OCI-LY7 (cell line): Measurements from ENCODE around the gene ZNF772. TPM values are rescaled to one million over a fixed set of nuclear protein-coding genes. Genes with fewer than 3 reads are reported as not detected.

Experiments
- BruUV-seq: library from RNA; stranded (reverse); fragments of 400-500 nt; replicated peaks from 2 replicates; lab custom pipeline; 2021; lab: Mats Ljungman, UMichigan
- CTCF ChIA-PET: fragments of 300-600 bp; sonication (Branson Sonifier 250); formaldehyde crosslinking; loops from one replicate; lab custom pipeline; 2022; ENCODE audit warnings: antibody characterized with exemption; ENCODE audit not compliant: unreplicated experiment; lab: Charles Lee
- POLR2A ChIA-PET: fragments of 300-600 bp; sonication (Branson Sonifier 250); formaldehyde crosslinking; loops from one replicate; lab custom pipeline; 2022; ENCODE audit warnings: antibody characterized with exemption; lab: Charles Lee
- DNase-seq: peaks from one replicate; pipeline ENCODE4 v3.0.0-alpha.2; 2015; ENCODE audit warnings: low spot score
- H2AFZ ChIP-seq: fragments of 200-600 bp; sonication (generic), shearing (Covaris generic); 2 replicates; pipeline ENCODE4 v1.6.1; 2014; ENCODE audit warnings: mild to moderate bottlenecking, antibody characterized with exemption, low read length, moderate library complexity
- H3K27ac ChIP-seq: fragments of 200-600 bp; sonication (generic); 2 replicates; pipeline ENCODE4 v1.5.1; 2014; ENCODE audit warnings: mixed run types, low read depth, mild to moderate bottlenecking, moderate library complexity, low read length, inconsistent platforms; ENCODE audit not compliant: poor library complexity, severe bottlenecking
- H3K36me3 ChIP-seq: fragments of 200-600 bp; sonication (generic); 2 replicates; pipeline ENCODE4 v1.6.1; 2014; ENCODE audit warnings: mild to moderate bottlenecking, antibody characterized with exemption, low read length, moderate library complexity, mixed read lengths; ENCODE audit not compliant: insufficient read depth
- H3K4me1 ChIP-seq: fragments of 200-600 bp; sonication (generic); 2 replicates; pipeline ENCODE4 v1.5.1; 2014; ENCODE audit warnings: mild to moderate bottlenecking, low read length; ENCODE audit not compliant: insufficient read depth, poor library complexity, severe bottlenecking
- H3K4me2 ChIP-seq: fragments of 200-600 bp; sonication (generic); 2 replicates; pipeline ENCODE4 v1.6.1; 2014; ENCODE audit warnings: mild to moderate bottlenecking, low read length
- H3K4me3 ChIP-seq: fragments of 200-600 bp; sonication (generic); 2 replicates; pipeline ENCODE4 v1.5.1; 2014; ENCODE audit warnings: mild to moderate bottlenecking, low read depth, low read length; ENCODE audit not compliant: poor library complexity, severe bottlenecking
- H3K79me2 ChIP-seq: fragments of 200-600 bp; sonication (generic); 2 replicates; pipeline ENCODE4 v1.6.1; 2016; ENCODE audit warnings: low read depth, mild to moderate bottlenecking, low read length, moderate library complexity, mixed read lengths; ENCODE audit not compliant: insufficient read depth
- H3K9me2 ChIP-seq: fragments of 200-600 bp; sonication (generic); 2 replicates; pipeline ENCODE4 v1.6.1; 2016; ENCODE audit warnings: mild to moderate bottlenecking, low read length, mixed read lengths; ENCODE audit not compliant: insufficient read depth
- H3K9me3 ChIP-seq: fragments of 200-600 bp; sonication (generic); 2 replicates; pipeline ENCODE4 v1.6.1; 2014; ENCODE audit warnings: mild to moderate bottlenecking, mixed run types, low read length, mixed read lengths
- H4K20me1 ChIP-seq: fragments of 200-600 bp; sonication (generic); 2 replicates; pipeline ENCODE4 v1.6.1; 2014; ENCODE audit warnings: mild to moderate bottlenecking, antibody characterized with exemption, low read length, moderate library complexity, mixed read lengths; ENCODE audit not compliant: insufficient read depth
- CTCF ChIP-seq: fragments of 200-600 bp; sonication (generic); conservative IDR thresholded peaks from 2 replicates; pipeline ENCODE4 v1.5.1; 2014; ENCODE audit warnings: mild to moderate bottlenecking, antibody characterized with exemption, low read length, moderate library complexity, mixed read lengths
- EZH2phosphoT487 ChIP-seq: fragments of 200-600 bp; sonication (generic); IDR thresholded peaks from 2 replicates; pipeline ENCODE4 v1.6.1; 2018; ENCODE audit warnings: low read depth, borderline replicate concordance, mild to moderate bottlenecking, mixed run types, antibody characterized with exemption, low read length, moderate library complexity, mixed read lengths
- intact Hi-C: fragments of 100-400 bp; cut with micrococcal nuclease; formaldehyde crosslinking; loops from one replicate; pipeline ENCODE4 v1.10.0; 2022; ENCODE audit not compliant: unreplicated experiment
- total RNA-seq, 2 experiments: library from RNA; depleted of rRNA in 1 of 2; stranded (reverse); fragments of >200 nt in 1 of 2; shearing (Covaris generic) in 1 of 2; gene quantifications; 2 replicates each; pipeline ENCODE4 v1.2.3, GENCODE V29; 2014 to 2022

The ZNF772 gene
- total RNA-seq, 2 experiments from 2014 or later, result 0.88 to 1.1 TPM

- BruUV-seq, result TSS peak; percentile 55
- CTCF ChIA-PET, result no interaction called here
Measured at GRCh38 chr19:57436417-57436816, 40.9 kb downstream of the ZNF772 start.

GRCh38 chr19:57435062-57435978, 42.0 kb downstream of the ZNF772 start, which contains the start of gene ZNF749:
TSS of gene ZNF749 (plus strand) at chr19:57435325. CDS start at chr19:57435579, 254 bp downstream.
- DNase-seq, result peak; percentile 98
- H3K27ac ChIP-seq, result no peak within 1 kb of the TSS
- H3K4me1 ChIP-seq, result peaks cover 16% of the 10 kb centered on the region
- BruUV-seq, result no TSS peak
- POLR2A ChIA-PET, result no interaction called here
- H2AFZ ChIP-seq, result peak within 1 kb of the TSS; percentile 97
- no peaks in the 10 kb centered on the region for H3K9me2 ChIP-seq
- no peak for TF ChIP-seq CTCF
- TF ChIP-seq EZH2phosphoT487, result no peak
- H3K4me3 ChIP-seq, result peak within 1 kb of the TSS; percentile 88
- peaks cover 31% of the 10 kb centered on the region for H3K79me2 ChIP-seq
- no peaks in the 10 kb centered on the region for H3K9me3 ChIP-seq
- H3K4me2 ChIP-seq, result peak within 1 kb of the TSS; percentile 79
- 0 out of 2 replicates have a peak, but pooled peaks cover 6% of the 10 kb centered on the region for H4K20me1 ChIP-seq
- intact Hi-C loops, result no loop called here
- CTCF ChIA-PET, result interaction anchor here (0.6 kb wide), 1 partner anchor 51 kb away, joined by 3 read pairs; no protein-coding TSS in a partner anchor
- H3K36me3 ChIP-seq, result peaks cover 26% of the 10 kb centered on the region; the same call in 1 of the 2 replicates

More at GRCh38 chr19:57436417-57436816, 40.9 kb downstream of the ZNF772 start:
- no peaks in the 10 kb centered on the region for H3K9me3 ChIP-seq
- TF ChIP-seq EZH2phosphoT487 (no peak), CTCF (no peak)
- intact Hi-C loops, result no loop called here
- peak overlapping the region; percentile 72 for H3K4me2 ChIP-seq
- H2AFZ ChIP-seq, result no peak overlapping the region
- peaks cover 16% of the 10 kb centered on the region for H3K4me1 ChIP-seq
- POLR2A ChIA-PET, result no interaction called here
- H3K4me3 ChIP-seq, result peak overlapping the region; percentile 88
- DNase-seq, result no peak
- 0 out of 2 replicates have a peak, but pooled peaks cover 6% of the 10 kb centered on the region for H4K20me1 ChIP-seq
- H3K9me2 ChIP-seq, result no peaks in the 10 kb centered on the region
- no peak overlapping the region for H3K27ac ChIP-seq
- H3K36me3 ChIP-seq, result peaks cover 26% of the 10 kb centered on the region; the same call in 1 of the 2 replicates
- peaks cover 31% of the 10 kb centered on the region for H3K79me2 ChIP-seq
